Fibroblast of skin of back (primary cell): Measurements from ENCODE around the gene AHRR.
A peak's percentile ranks its signal among the peaks of the same experiment; 100 is the strongest.
"Not testable (repeated sequence)": the region's sequence is repeated elsewhere in the genome, so short reads cannot be mapped to it uniquely, and the experiment has no call there.

Experiments used
- DNase-seq: peaks from one replicate; pipeline ENCODE4 v3.0.0-alpha.2; 2013

Gene AHRR

DNA sequence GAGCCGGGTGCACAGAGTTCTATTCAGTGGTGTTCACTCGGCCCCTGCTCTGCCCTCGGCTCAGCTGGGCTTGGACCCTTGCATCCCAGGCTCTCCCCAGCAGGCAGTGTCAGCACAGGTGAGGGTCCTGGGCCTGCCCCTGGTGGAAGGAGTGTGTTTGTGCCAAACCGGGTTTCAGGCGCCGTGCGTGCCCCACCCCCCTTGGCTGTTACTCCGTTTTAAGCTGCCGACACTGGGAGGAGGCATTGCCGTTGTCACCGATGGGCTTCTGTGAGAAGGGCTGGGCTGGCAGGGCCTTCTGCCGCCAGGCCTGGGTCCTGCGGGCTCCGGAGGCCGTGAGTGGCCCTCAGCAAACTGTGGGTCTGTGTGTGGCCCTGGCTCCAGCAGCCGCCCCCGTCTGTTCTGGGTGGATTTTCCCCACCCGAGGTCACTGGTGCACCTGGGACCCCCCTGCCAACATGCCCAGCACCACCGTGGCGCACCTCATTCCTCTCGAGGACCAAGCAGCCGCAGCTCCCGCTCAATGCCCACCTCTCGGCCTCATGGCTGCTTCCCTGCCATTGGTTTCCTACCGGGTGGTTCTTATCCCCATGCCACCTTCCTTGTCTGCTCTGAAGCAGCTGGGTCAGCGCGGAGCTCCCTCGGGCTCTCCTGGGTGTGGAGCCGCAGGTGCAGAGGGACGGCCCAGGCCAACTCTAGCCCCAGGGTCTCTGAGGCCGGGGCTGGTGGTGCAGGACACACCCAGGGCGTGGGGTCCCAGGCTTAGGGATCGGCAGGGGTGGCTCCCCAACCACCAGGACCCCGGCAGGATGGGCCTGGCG is 77.2 kb downstream of the AHRR start:
- no peak for DNase-seq

DNA sequence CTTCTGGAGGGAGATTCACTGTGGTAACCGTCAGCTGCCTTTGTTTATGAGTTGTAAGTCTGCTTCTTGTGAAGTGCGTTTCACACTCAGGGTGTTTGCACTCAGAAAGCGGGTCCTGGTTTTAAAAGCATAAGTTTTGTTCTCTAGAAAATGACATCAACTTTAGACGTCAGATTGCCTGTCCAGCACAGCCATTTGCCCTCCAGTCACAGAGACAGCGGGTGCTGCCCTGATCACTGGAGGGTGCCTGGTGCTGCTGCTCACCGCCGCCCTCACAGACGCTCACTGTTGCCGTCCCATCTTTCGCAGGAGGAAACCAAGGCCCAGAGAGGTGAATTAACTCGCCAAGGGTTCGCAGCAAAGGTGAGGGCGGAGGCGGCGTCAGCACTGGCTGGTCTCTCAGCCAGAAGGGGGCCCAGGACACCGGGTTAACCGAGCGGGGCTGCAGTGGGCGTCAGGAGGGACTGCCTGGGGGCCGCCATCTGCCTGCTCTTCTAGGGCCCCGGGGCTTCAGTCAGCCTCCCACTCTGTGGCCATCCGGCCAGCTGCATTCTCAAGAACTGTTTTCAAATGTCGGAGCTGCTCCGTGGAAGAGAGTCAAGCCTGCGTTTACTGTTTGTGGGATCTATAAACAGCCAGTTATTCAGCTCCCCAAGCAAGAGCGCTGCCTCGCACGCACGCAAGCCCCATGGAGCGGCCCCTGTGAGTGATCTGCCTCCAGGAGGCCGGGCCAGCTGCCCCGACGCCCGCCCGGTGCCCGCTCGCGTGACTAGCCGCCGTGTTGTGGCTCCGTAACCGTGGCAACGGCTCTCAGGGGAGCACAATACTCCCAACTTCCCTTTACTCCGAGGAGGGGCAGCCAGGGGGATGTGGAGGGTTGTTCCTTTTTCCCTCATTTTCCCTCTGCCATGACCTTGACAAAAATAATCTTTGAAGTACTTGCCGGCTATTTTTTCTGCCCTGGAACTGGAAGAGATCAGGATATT is 78.1 kb downstream of the AHRR start:
- DNase-seq, result peak; percentile 99

DNA sequence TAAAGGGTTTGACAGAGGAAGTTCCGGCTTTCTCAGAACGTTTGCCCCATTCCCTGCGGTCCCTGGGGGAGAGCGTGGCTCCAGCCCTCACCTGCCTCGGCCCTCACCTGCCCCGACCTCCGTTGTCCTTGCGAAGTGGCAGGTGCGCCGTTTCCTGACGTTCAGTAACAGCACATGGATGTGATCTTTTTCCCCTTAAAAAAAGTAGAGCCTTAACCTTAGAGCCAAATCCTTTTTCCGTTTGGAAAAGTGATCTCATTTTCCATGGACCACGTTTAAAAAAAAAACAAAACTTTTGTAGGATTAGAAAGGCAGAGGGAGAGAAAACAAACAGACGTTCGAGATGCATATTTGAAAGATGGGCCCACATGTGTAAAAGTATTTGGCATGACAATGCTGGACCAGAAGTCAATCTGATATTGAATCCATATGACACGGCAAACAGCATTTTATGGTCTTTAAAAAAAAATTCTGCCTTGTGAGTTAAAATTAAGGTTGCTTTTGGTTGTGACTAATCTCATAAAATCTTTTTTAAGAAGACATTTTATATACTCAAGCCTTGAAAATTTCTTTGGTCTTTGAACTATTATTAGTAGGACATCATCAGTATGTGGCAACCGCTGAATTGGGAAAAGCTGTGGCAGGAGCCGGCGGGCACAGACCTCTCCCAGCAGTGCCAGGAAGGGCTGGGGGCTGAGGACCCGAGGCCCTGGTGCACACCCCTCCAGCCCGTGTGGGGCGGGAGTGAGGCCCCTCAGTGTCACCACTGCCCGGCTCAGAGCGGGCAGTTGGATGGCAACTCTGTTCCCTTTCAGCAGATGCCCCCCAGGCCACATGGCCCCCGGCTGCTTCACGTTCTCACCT is 79.0 kb downstream of the AHRR start:
- DNase-seq, result peak; percentile 94

- no peak for DNase-seq
Observed at GRCh38 chr5:401146-402034, 79.9 kb downstream of the AHRR start.

- DNase-seq, result not testable (repeated sequence)
Observed at GRCh38 chr5:402219-402614, 80.7 kb downstream of the AHRR start.

- no peak for DNase-seq
Observed at GRCh38 chr5:402615-403359, 81.3 kb downstream of the AHRR start.

- DNase-seq, result no peak
Observed at GRCh38 chr5:403995-404394, 82.5 kb downstream of the AHRR start.

- DNase-seq, result no peak
Observed at GRCh38 chr5:404666-405241, 83.2 kb downstream of the AHRR start.

DNA sequence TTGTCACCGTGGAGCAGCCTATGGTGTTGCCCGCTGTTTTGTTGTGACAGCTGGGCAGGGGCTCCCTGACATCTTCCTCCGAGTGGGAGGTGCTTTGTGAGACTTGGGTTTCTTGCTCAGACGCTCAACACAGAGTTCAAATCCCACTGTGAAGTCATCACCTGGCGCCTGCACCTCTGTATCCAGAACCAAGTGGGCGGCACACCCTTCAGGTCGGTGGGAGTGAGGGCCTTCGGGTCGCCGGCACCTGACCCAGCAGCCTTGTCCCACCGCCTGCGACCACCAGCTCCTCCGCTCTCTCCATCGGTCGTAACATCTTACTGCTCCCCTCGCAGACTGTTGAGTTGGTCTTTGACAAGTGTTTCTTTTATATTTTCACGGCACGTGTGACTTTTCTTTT is 83.9 kb downstream of the AHRR start:
- no peak for DNase-seq

GRCh38 chr5:406041-406440 is 84.5 kb downstream of the AHRR start:
- DNase-seq, result no peak

DNA sequence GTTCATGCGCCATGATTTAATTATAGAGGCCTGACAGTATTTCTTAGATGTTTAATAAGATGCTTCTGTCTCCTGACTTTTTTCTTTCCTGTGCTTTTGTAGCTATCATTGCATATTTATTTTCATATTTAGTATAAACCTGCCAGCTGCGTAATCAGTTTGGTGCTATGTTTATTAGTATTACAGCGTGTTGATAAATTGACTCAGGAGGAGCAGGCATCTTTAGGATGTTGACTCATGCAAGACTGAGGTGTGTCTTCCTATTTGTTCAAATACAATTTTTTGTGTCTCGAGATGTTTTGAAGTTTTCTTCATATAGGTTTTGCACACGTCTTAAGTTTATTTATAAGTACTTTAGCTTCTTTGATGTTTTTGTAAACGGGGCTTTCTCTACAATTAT is 85.5 kb downstream of the AHRR start:
- DNase-seq, result no peak

GRCh38 chr5:407801-408268 is 86.3 kb downstream of the AHRR start:
- DNase-seq, result no peak

DNA sequence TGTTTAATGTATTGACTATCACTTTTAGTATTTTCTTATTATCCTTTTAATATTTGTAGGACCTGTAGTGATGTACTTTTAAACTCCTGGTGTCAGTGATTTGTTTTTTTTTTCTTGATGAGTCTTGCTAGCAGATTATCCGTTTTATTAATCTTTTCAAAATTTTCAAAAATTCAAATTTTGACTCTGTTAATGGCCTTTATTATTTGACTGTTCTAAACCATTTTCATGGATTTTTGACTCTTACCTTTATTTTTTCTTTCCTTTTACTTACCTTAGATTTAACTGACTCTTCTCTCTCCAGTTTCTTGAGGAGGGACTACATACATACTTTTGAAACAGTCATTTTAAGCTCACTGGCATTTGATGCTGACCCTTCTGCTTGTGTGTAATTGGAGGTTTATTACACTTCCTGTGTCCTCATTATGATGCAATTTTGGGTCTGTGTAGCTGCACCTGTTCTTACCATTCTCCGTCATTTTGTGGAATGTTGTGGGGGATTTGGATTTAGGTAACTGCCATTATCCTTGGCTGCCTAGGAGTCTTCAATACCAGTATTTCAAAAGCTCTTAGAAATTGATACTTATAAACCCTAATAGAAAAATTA is 89.5 kb downstream of the AHRR start:
- DNase-seq, result no peak

DNA sequence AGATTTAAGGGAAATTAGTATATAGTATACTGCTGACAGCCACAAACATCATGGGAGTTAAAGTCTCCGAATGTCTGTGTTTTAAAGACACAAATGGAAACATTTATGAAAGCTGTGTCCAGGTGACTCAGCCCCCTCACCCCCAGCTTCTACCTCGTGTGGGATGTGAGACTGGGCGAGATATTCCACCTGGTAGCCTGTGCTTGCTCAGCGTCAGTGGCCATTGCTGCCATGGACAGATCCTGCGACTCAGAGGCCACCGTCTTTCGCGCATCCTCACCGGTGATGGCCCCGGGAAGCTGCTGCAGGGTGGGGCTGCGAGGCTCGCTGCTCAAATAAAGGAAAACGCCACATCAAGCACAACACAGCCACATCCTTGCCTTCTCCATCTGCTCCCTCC is 90.2 kb downstream of the AHRR start:
- DNase-seq, result no peak

DNA sequence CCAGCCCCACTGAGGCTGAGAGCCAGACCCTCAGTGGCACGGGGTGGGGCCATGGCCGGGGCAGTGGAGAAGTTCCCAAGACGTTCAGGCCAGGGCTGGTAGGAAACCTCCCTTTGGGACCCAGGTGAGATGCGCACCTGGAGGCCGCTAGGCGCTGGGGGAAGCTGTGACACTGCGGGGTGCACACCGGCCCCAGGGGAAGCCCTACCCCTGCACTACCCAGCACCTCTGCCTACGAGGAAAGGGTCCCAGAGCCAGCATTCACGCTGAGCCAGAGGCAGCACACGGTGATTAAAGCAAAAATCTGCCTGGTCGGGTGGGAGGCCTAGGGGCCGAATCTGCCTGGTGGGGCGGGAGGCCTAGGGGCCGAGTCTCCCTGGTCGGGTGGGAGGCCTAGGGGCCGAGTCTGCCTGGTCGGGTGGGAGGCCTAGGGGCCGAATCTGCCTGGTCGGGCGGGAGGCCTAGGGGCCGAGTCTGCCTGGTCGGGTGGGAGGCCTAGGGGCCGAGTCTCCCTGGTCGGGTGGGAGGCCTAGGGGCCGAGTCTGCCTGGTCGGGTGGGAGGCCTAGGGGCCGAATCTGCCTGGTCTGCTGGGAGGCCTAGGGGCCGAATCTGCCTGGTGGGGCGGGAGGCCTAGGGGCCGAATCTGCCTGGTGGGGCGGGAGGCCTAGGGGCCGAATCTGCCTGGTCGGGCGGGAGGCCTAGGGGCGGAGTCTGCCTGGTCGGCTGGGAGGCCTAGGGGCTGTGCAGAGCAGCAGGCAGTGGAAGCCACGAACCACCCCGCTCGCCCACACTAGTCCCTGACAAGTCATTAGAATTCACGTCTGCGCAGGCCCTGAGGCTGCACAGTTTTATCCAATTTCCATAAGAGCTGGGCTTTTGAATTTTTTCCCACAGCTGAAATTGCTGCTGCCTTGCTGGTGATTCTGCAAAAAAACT is 93.7 kb downstream of the AHRR start:
- peak; percentile 29 for DNase-seq

GRCh38 chr5:415928-416635 is 94.6 kb downstream of the AHRR start:
- DNase-seq, result no peak

DNA sequence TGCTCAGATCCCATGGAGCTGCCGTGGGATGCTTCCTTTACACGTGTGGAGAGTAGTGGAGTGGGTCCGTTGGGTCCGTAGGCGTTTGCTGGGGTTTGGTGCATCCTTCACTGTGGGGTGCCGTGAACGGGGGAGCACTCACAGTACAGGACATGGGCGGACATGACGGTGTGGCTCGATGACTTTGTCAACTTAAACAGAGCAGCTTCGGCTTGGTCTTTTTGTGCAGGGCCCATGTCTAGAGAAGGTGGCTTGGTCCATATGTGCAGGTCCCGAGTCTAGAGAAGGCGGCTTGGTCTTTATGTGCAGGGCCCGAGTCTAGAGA is 95.1 kb downstream of the AHRR start:
- no peak for DNase-seq
